ENCODE results near the gene ACAD9. TPM values are rescaled to one million over a fixed set of nuclear protein-coding genes. Genes with fewer than 3 reads are reported as not detected.

The ACAD9 gene
- total and polyA plus RNA-seq, 9 of the 15 experiments (the other 6 are each of a cell fraction or from before 2014, with no cell fraction given) = 10.2 to 32.6 (median 22.8) TPM

DNA sequence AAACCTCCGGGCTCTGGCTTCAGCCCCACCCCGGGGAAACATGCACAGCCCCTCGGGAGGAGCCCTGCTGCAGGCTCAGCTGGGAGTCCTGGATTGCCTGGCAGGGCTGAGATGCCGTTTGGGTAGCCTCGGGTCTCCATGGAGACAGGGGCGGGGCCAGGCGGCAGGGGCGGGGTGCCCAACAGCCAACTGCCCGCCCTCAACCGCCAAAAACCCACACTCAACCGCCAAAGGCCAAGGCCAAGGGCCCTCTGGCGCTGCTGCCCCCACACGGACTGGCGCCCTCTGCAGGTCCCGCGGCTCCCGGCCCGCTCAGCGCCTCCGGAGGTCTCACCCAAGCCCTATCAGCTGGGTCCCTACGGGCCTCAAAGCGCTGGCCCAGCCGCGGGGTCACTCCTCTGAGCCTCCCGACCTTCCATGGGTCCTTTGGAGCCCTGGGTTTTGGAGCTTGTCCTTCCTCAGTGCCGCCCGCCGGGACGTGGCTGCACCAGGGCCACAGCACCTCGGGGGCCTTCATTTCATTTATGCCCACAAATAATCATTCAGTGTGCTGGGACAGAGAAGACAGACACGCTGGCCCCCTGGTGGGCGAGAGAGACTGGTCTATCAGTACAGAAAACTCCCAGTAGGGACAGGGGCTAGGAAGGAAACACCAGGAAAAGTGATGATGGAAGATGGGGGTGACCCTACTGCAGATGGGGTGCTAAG, 33.5 kb upstream of the ACAD9 start (continued):
- TF ChIP-seq, protein P1, sequence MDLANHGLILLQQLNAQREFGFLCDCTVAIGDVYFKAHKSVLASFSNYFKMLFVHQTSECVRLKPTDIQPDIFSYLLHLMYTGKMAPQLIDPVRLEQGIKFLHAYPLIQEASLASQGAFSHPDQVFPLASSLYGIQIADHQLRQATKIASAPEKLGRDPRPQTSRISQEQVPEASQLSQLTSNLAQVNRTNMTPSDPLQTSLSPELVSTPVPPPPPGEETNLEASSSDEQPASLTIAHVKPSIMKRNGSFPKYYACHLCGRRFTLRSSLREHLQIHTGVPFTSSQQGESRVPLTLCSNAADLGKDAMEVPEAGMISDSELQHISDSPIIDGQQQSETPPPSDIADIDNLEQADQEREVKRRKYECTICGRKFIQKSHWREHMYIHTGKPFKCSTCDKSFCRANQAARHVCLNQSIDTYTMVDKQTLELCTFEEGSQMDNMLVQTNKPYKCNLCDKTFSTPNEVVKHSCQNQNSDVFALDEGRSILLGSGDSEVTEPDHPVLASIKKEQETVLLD (IDR thresholded peaks at IDR 0.05) = 0 out of 2 replicates have a peak, but pooled peaks have one; percentile 31
- TF ChIP-seq HEY1 (CRISPR knock-in tag; IDR thresholded peaks at IDR 0.05; ENCODE audit: borderline replicate concordance) = no peak
- TF ChIP-seq KDM5B (IDR thresholded peaks at IDR 0.05; ENCODE audit: insufficient replicate concordance, low read depth, low read length) = no peak
- no peak for TF ChIP-seq NR2C1 (IDR thresholded peaks at IDR 0.05)
- peak; percentile 36; the same call in 1 of the 2 replicates for TF ChIP-seq NR2C1 (tag; IDR thresholded peaks at IDR 0.05)
- TF ChIP-seq, protein P2, sequence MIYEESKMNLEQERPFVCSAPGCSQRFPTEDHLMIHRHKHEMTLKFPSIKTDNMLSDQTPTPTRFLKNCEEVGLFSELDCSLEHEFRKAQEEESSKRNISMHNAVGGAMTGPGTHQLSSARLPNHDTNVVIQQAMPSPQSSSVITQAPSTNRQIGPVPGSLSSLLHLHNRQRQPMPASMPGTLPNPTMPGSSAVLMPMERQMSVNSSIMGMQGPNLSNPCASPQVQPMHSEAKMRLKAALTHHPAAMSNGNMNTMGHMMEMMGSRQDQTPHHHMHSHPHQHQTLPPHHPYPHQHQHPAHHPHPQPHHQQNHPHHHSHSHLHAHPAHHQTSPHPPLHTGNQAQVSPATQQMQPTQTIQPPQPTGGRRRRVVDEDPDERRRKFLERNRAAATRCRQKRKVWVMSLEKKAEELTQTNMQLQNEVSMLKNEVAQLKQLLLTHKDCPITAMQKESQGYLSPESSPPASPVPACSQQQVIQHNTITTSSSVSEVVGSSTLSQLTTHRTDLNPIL (CRISPR knock-in tag; IDR thresholded peaks at IDR 0.05) = no peak
- peak; percentile 72 for TF ChIP-seq EP300 (IDR thresholded peaks at IDR 0.05; ENCODE audit: low read length)
- peak; percentile 42; the same call in 1 of the 2 replicates for TF ChIP-seq HCFC1 (IDR thresholded peaks at IDR 0.05; ENCODE audit: low read depth, low read length)
- no peak for TF ChIP-seq BCOR (IDR thresholded peaks at IDR 0.05)
- TF ChIP-seq FOXA1 (IDR thresholded peaks at IDR 0.05; ENCODE audit: borderline replicate concordance) = no peak
- TF ChIP-seq, protein P3, sequence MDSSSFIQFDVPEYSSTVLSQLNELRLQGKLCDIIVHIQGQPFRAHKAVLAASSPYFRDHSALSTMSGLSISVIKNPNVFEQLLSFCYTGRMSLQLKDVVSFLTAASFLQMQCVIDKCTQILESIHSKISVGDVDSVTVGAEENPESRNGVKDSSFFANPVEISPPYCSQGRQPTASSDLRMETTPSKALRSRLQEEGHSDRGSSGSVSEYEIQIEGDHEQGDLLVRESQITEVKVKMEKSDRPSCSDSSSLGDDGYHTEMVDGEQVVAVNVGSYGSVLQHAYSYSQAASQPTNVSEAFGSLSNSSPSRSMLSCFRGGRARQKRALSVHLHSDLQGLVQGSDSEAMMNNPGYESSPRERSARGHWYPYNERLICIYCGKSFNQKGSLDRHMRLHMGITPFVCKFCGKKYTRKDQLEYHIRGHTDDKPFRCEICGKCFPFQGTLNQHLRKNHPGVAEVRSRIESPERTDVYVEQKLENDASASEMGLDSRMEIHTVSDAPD (CRISPR knock-in tag; IDR thresholded peaks at IDR 0.05) = no peak
- peak; percentile 20; the same call in 1 of the 2 replicates for TF ChIP-seq TCF3 (CRISPR knock-in tag; IDR thresholded peaks at IDR 0.05)
- TF ChIP-seq PYGO2 (tag; IDR thresholded peaks at IDR 0.05) = no peak
- TF ChIP-seq CBFB (CRISPR knock-in tag; IDR thresholded peaks at IDR 0.05) = no peak
